ENCODE measurements around the gene PRPF8. TPM values are rescaled to one million over a fixed set of nuclear protein-coding genes. Genes with fewer than 3 reads are reported as not detected.

The PRPF8 gene
- total RNA-seq, 4 donors from 2014 or later = 145 to 281 (median 182) TPM

DNA sequence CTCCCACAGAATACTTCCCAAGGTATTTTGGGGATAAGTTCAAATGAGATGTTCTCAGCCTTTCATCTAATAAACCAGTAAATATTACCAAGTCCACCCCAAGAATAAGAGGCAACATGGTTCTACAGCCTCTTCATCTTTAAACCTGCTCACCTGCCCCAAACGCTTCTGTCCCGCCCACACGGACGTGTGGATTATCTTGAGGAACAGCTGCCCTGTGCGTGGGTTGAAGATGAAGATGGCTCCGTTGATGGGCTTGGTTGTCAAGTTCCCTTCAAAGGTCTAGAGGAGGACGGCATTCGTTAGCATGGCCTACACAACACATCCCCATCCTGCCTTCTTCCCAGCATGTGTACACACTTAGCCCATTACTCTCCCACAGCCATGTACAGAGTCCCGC, 26.6 kb downstream of the PRPF8 start:
- TF ChIP-seq CTCF (IDR thresholded peaks at IDR 0.05; ENCODE audit: low read depth) = no peak

DNA sequence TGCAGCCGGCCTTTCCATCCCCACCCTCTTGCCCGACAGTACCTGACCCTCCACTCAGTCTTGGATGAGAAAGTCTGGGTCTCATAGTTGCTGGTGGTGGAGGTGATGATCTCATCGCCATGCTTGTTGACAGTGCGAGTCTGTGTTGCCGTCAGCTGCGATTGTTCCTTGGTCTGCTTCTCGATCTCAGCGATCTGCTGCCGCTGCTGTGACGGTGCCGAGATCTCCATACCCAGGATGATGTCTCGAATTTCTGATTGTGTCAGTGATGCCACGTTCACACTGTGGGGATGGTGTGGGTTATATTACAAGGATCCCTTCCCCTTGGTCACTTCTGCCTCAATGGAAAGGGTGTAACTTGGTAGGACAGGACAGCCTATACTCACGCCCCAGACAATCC, 30.9 kb downstream of the PRPF8 start:
- no peak for TF ChIP-seq CTCF (IDR thresholded peaks at IDR 0.05; ENCODE audit: low read depth)

DNA sequence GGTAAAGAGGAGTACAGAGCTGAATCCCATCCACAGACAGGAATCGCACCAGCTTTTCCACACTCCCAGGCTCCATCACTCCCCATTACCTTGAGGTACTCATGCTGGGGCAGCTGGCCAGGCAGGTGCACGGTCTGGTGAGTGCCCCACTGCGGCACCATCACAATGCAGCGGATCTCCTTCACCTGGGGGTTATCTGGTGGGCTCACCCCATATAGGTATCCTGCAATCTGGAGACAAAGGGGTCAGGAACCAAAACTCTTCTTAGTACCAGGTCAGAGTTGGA, 33.2 kb downstream of the PRPF8 start:
- no peak for TF ChIP-seq CTCF (IDR thresholded peaks at IDR 0.05; ENCODE audit: low read depth)

DNA sequence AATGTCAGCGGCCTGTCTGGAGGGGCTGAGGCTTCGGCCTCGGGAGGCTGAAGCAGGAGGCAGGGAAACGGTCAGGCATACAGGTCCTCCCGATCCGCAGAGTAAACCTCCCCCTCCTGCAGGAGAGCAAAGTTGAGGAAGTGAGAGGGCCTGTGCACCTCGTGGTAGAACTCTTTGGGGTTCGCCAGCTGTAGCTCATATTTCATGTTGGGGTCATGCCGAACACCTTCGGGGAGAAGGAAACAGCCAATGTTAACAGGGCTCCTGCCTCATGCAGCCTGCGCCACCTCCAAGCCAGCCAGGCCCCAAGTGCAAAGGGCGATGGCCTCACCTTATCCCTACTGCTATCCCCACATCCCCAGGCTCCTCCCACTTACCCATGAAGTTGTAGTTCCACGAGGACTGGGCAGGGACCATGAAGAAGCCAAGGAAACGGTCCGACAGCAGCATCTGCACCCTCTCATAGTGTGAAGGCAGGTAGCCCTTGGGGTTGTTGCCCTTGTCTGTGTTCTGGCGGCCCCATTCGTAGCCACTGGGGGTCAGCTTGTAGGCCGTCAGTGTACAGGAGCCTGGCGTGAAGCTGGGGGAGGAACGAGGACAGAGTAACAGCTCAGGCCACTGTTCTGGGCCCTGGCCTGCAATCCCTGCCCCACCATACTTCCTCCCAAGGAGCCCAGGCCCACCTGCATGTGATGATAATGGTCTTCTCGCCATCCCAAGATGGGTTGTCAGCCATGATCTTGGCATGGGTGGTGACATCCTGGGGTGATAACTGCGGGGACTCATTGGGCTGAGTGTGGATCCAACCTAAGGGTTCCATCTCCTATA, 33.7 kb downstream of the PRPF8 start:
- no peak for TF ChIP-seq CTCF (IDR thresholded peaks at IDR 0.05; ENCODE audit: low read depth)

GRCh38 chr17:1649844-1650501, 34.7 kb downstream of the PRPF8 start, which contains the start of gene RILP:
Gene RILP, minus strand, starts transcription at chr17:1649866. Its CDS starts 62 bp downstream, at chr17:1649804.
- TF ChIP-seq CTCF (IDR thresholded peaks at IDR 0.05; ENCODE audit: low read depth) = no peak

GRCh38 chr17:1648963-1649843, 35.5 kb downstream of the PRPF8 start:
- no peak for TF ChIP-seq CTCF (IDR thresholded peaks at IDR 0.05; ENCODE audit: low read depth)
